Measurements from ENCODE around the gene CLPSL2.

- TF ChIP-seq CTCF (IDR thresholded peaks at IDR 0.05) (no peak), EP300 (IDR thresholded peaks at IDR 0.05) (no peak)
These were observed 4.3 kb downstream of the CLPSL2 start, which contains the start of gene CLPSL1 for GRCh38 chr6:35780719-35781118.

Data from tibial nerve (tissue), 4 donors.